HG03025 (cell line): ENCODE results near the gene KLHL30.

Experiments used
- ATAC-seq: cut with Tn5 transposase; IDR thresholded peaks from one replicate; pipeline ENCODE4 v1.9.1; 2021; ENCODE audit warnings: mild to moderate bottlenecking, moderate library complexity; ENCODE audit not compliant: unreplicated experiment, low FRiP score

KLHL30 gene

DNA sequence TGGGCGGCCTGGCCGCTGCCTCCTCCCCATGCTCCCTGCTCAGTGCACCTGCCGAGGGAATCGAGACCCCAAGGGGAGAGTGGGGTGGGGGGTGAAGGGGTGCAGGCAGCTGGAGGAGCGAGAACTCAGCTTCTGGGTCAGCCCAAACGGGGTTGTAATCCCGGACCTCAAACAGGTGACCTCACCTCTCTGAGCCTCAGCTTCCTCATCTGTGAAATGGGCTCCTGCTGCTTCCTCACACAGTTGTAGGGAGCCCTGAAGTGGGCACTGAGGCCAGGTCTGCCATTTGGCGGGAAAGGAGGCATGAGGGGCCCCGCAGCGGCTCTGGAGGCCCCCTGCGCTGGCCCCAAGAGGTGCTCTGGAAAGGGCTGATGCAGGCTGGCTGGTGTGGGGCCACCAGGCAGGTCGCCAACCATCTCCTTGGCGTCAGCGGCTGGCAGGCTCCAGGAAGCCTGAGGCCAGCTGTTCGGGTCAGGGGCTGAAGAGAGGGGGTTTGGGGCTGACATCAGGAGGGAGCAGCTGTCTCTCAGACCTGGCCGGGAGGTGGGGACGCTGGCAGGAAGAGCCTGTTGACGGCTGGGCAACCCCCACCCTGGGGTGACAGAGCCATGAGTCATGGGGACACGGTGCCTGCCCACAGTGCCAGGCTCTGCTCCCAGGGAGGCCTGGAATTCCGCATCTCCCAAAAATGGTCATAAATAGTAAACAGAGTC lies 4.9 kb downstream of the KLHL30 start:
- no peak for ATAC-seq

DNA sequence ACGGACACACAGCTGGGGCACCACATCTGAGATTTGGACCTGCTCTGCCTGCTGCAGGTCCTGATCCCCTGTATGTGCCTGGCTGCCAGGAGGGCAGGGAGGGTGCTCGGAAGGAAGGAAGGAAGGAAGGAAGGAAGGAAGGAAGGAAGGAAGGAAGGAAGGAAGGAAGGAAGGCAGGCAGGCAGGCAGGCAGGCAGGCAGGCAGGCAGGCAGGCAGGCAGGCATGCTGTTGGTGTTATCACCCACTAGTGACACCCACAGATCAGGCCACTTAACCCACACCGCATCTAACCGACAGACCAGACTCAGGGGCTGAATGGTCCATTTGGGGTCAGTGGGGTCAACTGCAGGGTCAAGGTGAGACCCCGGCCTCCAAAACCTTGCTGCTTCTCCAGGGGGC lies 5.8 kb downstream of the KLHL30 start:
- ATAC-seq, result no peak

DNA sequence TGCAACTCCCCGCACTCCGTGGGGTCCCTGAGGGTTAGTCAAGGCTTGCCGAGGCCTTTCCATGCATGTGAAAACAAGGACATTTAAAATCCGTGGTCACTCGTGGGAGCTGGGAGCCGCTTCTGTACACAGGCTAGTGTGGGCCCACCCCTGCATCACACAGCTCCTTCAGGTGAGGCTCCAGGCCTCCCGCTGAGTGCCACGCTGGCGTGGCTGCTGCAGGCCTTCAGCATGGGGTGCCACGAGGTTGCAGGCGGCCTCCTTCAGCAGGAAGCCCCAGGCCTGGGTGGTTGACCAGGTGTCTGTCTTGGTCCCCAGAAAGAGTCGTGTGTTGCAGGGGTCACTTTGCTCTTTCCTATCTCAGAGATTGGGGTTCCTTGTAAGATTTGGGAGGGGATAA lies 6.6 kb downstream of the KLHL30 start:
- no peak for ATAC-seq

DNA sequence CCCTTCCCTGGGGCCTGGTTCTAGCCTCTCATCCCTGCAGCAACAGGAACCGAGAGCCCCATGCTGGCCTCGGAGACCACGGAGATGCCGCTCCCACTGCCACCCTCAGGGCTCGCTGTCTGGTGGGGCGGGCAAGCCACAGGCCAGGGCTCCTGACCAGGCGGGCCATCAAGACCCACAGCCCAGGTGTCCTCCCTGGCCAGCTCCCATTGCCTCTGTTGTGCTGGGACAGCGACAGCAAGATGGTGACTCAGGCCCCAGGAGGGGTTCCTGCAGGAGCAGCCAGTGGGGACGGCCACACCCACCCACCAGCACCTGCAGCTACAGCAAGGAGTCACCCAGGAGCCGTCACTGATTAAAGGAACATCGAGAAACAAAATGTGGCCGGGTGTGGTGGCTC lies 7.4 kb downstream of the KLHL30 start:
- ATAC-seq, result no peak

DNA sequence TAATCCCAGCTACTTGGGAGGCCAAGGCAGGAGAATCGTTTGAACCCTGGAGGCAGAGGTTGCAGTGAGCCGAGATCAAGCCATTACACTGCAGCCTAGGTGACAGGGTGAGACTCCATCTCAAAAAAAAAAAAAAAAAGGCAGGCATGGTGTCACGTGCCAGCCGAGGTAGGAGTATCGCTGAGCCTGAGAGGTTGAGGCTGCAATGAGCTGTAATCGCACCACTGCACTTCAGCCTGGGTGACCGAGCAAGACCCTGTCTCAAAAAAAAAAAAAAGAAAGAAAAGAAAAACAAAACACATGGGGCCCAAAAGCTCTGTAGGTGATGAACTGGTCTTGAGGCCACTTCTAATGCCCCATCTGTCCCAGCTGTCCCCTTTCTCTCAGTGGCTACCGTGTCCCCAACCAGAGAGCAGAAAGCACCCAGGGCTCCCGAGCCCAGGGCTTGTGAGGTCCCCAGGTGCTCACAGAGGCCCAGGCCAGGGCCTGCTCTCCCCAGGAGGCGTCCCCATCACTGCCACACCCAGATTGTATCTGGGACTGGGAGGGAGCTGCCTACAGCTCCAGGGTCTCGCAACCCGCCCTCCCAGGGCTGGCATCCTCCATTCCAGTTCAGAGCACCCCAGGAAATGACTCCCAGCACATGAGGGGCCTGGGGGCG lies 8.5 kb downstream of the KLHL30 start:
- ATAC-seq, result no peak

DNA sequence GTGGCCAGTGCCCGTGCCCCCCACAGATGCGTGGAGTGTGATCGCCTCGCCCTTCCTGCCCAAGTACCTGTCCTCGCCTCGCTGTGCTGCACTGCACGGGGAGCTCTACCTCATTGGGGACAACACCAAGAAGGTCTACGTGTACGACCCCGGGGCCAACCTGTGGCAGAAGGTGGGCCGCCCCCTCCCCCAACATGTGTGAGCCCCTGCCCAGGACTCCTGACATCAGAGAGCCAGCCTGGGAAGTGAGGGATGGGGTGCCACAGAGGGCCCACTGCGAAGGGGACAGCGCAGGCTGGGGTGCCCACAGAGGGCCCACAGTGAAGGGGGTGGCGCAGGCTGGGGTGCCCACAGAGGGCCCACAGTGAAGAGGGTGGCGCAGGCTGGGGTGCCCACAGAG lies 10.5 kb downstream of the KLHL30 start:
- ATAC-seq, result no peak

DNA sequence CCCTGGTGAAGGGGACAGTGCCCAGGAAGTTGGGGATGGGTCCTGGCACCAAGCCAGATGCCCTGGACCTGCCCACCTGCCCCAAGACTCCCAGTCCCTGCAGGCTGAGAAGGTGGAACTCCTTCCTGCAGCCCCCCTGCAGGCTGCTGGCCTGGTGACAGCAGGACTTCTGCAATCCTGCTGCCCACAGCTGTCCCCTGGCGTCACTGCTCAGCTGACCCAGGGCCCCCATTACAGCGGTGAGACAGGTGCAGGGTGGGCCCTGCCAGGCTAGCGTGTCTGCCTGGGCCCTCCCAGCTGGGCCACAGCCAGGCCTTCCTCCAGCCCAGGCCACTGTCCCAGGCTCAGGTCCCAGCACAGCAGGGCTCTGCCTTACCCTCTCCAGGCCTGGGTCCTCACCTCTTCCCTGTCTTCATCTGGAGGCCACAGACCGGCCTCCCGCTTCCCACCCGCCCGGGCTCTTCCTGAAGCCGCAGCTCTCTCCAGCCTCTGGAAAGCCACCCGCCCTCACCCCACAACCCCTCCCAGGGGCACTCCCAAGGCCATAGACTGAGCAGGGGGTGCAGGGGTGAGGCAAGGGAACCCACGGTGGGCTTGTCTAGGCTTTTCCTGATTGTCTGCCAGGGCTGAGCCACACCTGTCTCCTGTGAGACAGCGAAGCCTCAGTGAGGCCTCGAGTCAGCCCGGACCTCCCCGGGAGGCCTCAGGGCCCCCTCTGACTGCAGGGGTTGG lies 11.5 kb downstream of the KLHL30 start:
- ATAC-seq, result no peak

DNA sequence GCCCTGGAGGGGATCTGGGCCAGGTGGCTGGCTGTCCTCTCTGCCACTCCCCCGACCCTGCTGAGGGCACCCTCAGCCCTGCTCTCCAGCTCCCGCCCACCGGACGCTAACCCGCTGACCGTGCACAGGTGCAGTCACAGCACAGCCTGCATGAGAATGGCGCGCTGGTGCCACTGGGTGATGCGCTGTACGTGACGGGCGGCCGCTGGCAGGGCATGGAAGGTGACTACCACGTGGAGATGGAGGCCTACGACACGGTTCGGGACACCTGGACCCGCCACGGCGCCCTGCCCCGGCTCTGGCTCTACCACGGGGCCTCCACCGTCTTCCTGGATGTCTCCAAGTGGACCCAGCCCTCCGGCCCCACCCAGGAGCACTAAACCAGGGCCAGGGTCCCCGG lies 12.2 kb downstream of the KLHL30 start:
- ATAC-seq, result no peak

DNA sequence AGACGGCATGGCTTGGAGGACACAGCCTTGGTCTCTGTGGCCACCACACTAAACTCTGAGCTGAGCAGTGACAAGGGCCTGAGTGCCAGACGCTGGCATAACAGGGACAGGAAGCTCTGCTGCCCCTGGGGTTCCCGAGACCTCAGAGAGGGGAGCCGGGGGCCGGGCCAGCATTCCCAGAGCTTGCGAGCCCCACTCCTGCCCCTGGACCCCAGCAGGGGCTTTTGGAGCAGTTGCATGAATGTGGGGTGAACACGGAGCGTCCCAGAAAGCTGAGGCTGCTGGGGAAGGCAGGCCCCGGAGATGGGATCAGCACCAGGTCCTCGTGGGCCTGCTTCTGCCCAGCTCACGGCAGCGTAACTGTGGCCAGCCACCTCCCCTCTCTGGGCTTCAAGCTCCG lies 12.7 kb downstream of the KLHL30 start:
- ATAC-seq, result no peak

DNA sequence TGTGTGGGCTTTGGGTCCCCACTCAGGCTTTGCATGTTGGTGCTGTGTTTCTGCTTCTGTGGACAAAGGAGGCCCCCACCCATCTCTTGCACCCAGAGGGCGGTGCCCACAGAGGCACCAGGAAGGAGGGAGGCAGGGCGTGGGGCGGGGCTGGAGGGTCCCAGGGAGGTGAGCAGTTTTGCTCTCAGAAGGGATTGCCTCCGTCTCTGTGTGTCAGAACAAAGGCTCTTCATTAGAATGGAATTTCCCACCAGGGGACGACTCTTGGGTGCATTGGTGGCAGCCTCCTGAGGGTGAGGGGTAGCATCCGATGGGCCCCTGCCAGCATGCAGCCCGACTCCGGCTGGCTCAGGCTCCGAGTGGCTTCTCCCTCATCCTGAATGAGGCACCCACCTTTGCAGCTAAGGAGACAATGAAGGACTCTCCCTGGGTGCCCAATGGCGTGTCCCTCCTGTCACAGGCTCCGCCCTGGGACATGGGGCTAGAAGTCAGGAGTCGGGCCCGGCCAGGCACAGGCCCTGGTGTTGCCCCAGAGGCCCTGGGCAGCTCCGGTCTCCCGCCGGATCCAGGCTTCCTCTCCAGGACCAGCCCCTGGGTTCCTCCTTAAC lies 13.3 kb downstream of the KLHL30 start:
- ATAC-seq, result no peak

DNA sequence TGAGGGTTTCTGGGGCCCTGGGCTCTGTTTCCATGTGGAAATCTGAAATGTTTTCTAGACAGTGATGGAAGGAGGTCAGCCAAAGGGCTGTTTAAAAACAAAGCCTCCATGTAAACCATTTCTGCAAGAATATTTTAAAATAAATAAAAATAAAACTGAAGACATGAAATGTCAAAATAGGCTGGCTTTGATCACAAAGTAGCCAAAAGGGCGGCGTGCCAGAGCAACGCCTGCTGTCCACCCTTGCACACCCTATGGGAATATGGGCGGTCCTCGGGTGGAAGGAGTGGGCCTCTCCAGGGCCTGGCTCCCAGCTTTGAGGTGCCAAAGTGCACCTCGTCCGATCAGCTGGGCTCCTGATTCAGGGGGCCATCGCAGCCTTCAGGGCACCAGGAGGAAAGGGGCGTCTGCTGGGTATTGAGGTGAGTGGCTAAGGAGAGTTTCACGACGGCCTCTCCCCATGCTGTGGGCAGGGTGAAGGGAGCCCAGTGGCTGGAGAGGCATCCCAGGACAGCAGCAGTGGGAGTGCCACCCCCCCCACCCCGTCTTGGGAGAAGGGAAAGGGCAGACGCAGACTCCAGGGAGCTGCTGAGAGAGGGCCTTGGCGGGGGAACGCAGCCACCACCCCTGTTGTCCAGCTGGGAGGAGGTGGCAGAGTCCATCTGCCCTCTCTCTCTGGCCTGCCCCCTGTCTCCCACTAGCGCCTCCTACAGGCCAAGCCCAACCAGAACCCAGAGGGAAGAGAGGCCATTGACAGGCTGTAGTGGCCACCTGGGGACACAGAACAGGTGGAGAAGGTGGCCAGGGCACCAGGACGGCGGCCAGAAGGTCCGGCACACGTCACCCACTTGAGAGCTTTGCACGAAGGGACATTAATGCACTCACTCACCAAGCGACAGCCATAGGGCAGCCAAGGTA lies 14.6 kb downstream of the KLHL30 start:
- no peak for ATAC-seq

DNA sequence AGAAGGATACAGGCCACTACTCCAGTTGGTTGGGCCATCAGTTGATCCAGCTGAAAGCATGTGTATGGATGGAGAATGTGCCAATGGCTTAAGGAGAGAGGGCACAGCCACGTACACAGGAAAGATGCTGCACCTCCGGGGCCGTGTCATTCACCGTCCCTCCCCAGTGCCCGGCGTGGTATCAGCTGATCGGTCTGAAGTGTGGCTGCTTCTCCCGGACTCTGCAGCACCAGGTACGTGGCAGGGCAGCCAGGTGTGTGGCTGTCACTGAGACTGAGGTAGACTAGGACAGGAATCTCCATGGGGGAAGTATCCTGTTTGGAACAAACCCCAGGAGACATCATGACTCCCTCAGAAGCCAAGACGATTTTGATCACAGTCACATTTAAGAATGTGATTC lies 16.1 kb downstream of the KLHL30 start:
- no peak for ATAC-seq

DNA sequence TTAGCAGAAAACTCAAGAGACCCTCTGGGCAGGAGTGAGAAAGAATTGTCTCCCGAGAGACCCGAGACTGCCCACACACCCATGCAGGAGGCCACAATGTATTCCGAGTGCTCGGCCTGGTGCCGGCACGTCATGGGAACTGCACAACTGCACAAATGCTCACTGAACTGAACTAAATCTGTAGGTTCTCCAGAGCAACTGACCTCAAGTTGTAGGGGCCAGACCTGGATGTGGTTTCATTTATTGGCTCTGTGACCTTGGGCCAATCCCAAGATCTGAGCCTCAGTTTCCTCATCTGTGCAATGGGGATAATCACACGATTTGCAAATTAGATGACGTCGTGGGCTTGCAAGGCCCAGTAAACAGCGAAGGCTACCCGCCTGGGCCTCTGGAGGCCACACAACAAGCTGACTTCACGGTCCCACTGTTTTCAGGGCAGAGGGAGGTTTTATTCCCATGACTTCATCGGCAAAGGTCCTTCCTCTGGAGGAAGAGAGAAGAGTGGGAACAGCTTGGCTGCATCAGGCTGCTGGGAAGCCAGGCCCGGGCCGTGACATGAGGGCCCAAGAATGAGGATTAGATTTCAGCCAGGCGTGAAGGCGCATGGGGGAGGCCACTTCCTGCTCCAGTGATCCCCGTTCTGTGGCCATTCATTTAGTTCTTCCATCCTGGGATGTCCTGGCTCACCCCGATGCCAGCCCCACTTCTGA lies 16.7 kb downstream of the KLHL30 start:
- ATAC-seq, result no peak

DNA sequence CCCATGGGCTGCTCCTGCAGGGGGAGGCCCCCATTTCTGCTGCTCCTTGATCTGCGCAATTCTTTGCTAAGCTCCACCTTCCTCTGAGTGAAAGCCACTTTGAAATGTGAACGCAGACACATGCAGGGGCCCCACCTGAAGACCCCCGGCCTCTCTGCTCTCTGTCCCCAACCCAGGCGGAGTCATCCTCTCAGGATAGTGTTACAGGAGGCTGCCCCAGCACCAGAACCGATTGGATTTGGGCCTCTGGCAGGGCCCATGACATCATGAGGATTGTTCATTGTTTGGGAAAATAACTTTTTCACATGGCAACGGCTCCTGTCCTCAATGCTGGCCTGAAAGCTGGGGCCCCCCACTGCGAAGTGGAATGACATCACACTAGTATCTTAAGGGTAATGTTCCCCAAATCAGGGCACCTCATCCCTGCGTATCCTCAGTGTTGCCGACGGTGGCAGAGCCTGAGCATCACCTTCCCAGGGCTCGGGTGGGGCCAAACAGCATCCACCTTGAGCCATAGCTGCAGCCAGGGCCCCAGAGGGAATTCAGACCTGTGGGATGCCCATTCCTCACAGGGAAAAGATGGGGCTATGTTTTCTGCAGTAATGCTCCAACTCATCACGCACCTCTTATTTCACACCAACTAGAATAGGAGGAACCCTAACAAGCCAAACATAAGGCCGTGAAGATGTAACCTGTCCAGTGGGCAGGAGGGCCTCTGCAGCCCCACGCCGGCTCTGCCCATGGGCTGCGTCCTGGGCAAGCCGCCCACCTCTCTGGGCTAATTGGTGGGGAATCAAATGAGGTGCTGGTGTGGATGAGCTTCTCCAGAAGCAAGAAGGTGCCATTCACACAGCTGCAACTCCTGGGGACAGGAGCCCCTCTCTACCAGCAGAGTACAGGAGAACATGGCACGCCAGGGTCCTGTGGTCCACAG lies 17.6 kb downstream of the KLHL30 start:
- no peak for ATAC-seq

DNA sequence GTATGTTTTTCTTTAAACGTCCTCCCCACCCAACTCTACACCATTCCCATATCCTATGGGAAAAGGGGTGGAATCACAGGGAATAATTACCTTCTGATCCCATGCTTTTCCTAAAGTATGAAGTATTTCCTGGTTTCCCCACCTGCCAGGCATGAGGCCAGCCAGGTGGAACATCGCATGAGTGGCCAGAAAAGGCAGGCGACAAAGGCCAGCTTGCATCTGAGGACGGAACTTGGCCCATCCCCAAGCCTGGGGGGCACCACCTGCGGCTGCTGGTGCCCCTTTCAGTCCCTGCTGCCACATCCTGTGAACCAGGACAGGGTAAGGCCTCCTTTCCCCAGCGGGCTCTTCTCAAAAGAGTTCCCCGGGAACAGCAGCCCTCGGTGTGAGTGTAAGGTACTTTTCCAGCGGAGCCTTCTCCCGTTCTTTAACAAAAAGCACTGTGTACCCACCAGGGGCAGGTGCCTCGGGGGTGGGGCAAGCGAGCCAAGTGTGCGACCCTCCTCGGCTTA lies 19.1 kb downstream of the KLHL30 start:
- ATAC-seq, result no peak

DNA sequence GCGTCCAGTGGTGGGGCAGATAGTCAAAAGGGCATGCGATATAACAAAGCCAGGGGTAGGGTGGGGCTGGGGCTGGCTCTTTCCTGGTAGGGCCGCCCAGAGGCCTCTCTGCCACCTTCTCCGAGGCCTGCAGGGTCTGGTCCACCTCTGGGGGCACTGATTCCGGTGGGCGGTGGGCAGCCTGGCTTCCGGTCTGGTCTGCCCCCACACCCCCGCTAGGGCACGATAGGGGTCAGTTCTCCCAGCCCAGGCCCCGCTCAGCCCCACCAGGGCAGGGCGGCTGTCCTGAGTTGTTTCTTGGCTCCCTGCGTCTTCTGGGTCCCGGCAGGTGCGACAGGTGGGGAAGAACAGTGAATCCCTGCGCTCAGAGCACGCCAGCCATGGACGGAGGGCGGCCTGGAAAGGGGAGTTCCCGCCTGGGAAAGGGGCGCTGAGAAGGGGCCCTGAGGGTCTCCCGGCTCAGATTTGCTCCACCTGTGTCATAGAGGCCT lies 19.6 kb downstream of the KLHL30 start:
- ATAC-seq, result no peak

DNA sequence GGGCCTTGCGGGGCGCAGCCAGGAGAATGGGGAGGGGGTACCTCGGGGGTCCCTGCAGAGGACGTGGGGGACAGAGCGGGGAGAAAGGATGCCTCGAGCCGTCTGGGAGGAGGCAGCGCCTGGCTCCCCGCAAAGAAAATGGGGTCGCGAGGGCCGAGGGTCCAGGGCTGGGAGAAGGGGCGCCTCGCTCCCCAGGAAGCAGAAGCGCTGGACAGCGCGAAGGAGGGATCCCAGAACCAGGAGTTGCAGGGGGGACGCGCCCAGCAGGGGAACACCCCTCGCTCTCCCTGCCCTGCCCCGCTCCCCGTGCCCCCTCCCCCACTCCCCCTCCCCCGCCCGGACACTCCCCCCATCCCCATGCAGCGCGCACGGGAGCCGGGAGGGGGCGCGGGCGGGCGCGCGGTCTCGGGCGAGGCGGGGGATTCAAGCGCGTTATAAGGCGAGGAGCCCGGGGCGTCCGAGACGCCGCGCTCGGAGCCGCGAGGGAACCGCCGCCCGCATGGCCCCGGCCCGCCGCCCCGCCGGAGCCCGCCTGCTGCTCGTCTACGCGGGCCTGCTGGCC lies 20.1 kb downstream of the KLHL30 start, which contains the start of gene ERFE:
TSS of gene ERFE (plus strand) at position 462 of the 562 bp plus-strand sequence. CDS start at position 500, 38 bp downstream.
- no peak for ATAC-seq

DNA sequence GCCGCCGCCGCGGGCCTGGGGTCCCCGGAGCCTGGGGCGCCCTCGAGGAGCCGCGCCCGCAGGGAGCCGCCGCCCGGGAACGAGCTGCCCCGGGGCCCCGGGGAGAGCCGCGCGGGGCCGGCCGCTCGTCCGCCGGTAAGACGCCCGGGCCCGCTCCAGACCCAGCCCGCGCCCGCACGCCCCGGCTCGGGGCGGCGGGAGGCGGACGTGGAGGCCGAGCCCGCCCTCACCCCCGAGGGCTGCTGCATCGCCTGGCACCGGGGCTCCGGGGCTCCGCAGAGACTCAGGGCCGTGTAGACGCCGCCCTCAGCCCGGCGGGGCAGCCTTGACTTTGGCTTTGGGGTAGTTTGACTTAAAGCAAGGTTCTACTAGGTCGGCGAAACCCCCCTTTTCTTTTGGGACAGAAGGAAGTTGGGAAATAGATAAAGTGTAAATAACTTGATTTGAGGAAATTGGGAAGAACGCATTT lies 20.6 kb downstream of the KLHL30 start:
- ATAC-seq, result no peak
